Peyer's patch (tissue), 4 donors: ENCODE results near the gene COL23A1. TPM values are rescaled to one million over a fixed set of nuclear protein-coding genes. Genes with fewer than 3 reads are reported as not detected.

ENCODE experiments used
- DNase-seq, 3 donors: peaks; one replicate each; pipeline ENCODE4 v3.0.0-alpha.2; 2017 to 2019
- H3K27ac ChIP-seq, 4 donors: fragments of 200-600 bp; sonication (generic); one replicate each; pipeline ENCODE4 v1.5.1; 2016 to 2019
- H3K27me3 ChIP-seq, 2 donors: fragments of 200-600 bp; sonication (generic); one replicate each; pipeline ENCODE4 v1.5.1; 2019
- H3K36me3 ChIP-seq, 3 donors: fragments of 200-600 bp; sonication (generic); one replicate each; pipeline ENCODE4 v1.5.1; 2016 to 2019
- H3K4me1 ChIP-seq, 4 donors: fragments of 200-600 bp; sonication (generic); one replicate each; pipeline ENCODE4 v1.5.1; 2016 to 2019
- H3K4me3 ChIP-seq, 4 donors: fragments of 200-600 bp; sonication (generic); 1 replicate in 3 of 4; 2 replicates in 1 of 4; pipeline ENCODE4 v1.5.1; 2016 to 2019; ENCODE audit warnings: mild to moderate bottlenecking in 1 of 4
- H3K9me3 ChIP-seq, 4 donors: fragments of 200-600 bp; sonication (generic); one replicate each; pipeline ENCODE4 v1.5.1; 2016 to 2019; ENCODE audit warnings: mild to moderate bottlenecking in 1 of 4
- POLR2A ChIP-seq, 2 donors: fragments of 450-650 bp; IDR thresholded peaks; one replicate each; pipeline ENCODE4 v1.5.1; 2017; ENCODE audit warnings: antibody characterized with exemption in 2 of 2, mild to moderate bottlenecking in 2 of 2, moderate library complexity in 2 of 2
- total RNA-seq, 4 donors: library from RNA; depleted of rRNA; stranded (reverse); fragments of >200 nt; gene quantifications; one replicate each; pipeline ENCODE4 v1.1.0, GENCODE V29; 2016
- TF ChIP-seq, protein P1 (sequence below), 6 experiments: fragments of 450-650 bp in 4 of 6; fragments of 200-600 bp in 2 of 6; sonication (generic) in 1 of 6; IDR thresholded peaks; one replicate each; pipeline ENCODE4 v1.5.1; 2017 to 2019; ENCODE audit warnings: antibody characterized with exemption in 6 of 6, mild to moderate bottlenecking in 3 of 6, moderate library complexity in 1 of 6

The COL23A1 gene
- total RNA-seq, 4 donors from 2014 or later: 0.57 to 5.8 (median 1.2) TPM; not detected in 1

DNA sequence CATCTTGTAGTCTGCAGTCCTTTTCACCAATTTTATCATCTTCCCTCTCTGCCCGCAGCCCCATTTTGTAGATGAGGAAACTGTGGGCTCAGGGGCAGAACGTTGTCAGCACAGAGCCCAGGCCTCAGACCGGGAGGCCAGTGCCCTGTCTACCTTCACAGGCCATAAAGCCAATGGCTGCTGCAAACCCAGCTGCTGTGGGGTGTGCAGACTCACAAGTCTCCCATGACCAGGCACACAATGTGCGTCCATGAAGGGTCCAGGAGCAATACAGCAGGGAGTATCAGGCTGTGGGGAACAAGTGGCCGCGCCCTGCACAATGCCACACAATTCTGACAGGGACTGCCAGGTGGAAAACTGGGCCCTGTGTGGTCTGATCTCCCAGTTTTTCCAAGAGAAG lies 71.0 kb downstream of the COL23A1 start:
- Histone ChIP-seq H3K4me3 (no peak overlapping the region), H3K27me3 (no peaks in the 10 kb centered on the region)
- TF ChIP-seq, protein P1, sequence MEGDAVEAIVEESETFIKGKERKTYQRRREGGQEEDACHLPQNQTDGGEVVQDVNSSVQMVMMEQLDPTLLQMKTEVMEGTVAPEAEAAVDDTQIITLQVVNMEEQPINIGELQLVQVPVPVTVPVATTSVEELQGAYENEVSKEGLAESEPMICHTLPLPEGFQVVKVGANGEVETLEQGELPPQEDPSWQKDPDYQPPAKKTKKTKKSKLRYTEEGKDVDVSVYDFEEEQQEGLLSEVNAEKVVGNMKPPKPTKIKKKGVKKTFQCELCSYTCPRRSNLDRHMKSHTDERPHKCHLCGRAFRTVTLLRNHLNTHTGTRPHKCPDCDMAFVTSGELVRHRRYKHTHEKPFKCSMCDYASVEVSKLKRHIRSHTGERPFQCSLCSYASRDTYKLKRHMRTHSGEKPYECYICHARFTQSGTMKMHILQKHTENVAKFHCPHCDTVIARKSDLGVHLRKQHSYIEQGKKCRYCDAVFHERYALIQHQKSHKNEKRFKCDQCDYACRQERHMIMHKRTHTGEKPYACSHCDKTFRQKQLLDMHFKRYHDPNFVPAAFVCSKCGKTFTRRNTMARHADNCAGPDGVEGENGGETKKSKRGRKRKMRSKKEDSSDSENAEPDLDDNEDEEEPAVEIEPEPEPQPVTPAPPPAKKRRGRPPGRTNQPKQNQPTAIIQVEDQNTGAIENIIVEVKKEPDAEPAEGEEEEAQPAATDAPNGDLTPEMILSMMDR (IDR thresholded peaks at IDR 0.05): no peak
- no peak for TF ChIP-seq POLR2A (IDR thresholded peaks at IDR 0.05)

DNA sequence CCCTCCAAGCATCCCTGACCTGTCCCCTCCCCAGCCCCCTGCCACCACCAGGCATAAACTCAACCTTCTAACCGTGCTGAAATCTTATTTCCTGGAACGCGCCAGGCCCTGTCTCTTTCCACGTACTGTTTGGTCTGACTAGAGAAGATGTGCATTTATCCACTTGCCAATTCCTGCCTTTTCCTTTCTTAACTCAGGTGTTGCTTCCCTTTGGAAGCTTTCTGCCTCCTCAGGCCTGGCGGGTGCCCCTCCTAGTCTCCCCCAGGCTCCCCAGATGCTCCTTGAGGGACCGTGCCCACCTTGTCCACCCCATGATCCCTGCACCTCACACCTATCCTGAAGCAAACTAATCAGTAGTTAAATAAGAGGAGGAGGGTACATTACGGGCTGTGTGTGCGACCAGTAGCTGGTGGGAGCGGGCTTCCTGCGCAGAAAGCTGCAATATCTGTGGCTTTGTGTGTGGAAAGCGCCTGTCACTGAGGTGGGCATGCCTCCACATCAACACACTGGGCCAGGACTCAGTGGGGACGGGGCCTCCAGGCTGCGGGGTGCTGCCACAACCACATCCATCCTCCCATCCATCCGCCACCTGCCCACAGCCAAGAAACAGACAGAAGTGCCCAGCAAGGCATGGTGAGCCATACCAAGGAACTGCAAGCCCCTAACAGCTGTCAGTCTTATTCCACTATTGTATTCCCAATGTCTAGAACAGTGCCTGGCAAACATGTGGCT lies 73.5 kb downstream of the COL23A1 start:
- Histone ChIP-seq H3K4me3 (no peak overlapping the region), H3K27me3 (no peaks in the 10 kb centered on the region), H3K9me3 (no peaks in the 10 kb centered on the region), H3K36me3 (no peaks in the 10 kb centered on the region), H3K4me1 (no peaks in the 10 kb centered on the region), H3K27ac (no peak overlapping the region)
- DNase-seq: no peak
- TF ChIP-seq, protein P1 (IDR thresholded peaks at IDR 0.05): no peak
- TF ChIP-seq POLR2A (IDR thresholded peaks at IDR 0.05): no peak

More for the DNA sequence above, 71.0 kb downstream of the COL23A1 start:
- no peaks in the 10 kb centered on the region for H3K9me3 ChIP-seq
- H3K4me1 ChIP-seq: no peaks in the 10 kb centered on the region
- DNase-seq: no peak
- no peak overlapping the region for H3K27ac ChIP-seq
- no peaks in the 10 kb centered on the region for H3K36me3 ChIP-seq

DNA sequence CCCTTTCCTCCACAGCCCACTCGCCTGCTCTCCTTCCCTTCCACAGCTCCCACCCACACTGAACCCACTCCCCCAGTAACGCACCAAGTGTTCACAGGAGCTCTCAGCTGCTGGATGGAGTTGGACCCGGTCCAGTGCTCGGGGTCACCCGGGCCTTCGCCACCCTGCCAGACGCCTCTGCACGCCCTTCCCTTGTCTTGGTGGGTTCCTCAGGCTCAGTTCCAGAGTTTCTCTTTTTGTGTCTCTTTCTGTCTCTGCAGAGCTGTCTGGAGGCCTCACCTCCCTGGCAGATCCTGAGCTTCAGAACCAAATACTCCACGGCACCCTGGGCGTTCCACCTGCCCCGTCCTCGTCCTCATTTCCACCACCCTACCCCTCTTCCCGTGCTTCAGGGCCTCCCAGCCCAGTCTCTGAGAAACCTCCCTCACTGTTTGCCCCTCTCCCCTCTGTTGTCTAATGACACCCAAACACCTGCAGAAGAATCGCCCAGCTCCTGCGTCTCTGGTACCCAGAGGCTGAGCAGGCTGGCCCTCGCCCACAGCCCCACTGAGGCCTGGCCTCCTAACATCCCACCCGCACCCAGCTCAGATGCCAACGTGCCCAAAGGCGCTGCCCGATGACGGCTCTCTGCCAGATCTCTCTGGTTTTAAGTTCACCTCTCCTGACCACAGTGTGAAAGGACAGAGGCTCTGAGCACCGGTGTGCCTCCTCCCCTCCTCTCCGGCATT lies 74.3 kb downstream of the COL23A1 start:
- TF ChIP-seq, protein P1 (IDR thresholded peaks at IDR 0.05): no peak
- no peak for TF ChIP-seq POLR2A (IDR thresholded peaks at IDR 0.05)
- no peak overlapping the region for H3K4me3 ChIP-seq
- H3K36me3 ChIP-seq: no peaks in the 10 kb centered on the region
- no peak for DNase-seq
- H3K27ac ChIP-seq: no peak overlapping the region
- no peaks in the 10 kb centered on the region for H3K27me3 ChIP-seq
- no peaks in the 10 kb centered on the region for H3K9me3 ChIP-seq
- H3K4me1 ChIP-seq: no peaks in the 10 kb centered on the region

DNA sequence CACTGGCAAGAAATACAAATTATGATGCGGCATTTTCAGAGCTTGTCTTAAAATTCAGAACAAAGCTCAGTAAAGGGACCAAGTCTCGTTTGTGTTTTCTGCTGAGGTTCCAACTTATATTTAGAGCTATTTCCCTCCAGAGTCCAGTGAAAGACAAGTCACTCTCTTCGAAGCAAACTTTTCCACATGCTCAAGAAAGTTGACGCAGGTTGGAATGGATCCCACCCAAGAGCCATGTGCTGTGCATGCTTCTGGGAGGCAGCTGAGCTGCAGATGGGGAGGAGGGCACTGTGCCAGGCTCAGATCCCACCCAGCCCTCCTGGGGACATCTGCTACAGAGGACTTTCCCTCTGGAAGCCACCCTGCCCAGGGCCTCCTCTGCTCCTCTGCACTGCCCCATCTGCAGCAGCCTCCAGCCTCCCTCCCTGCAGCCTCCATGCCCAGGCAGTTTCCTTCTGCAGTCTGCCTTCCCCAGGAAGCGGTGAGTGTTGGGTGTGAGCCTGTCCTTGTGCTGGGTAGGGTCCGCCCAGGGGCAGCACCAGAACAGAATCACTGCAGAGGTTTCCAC lies 75.3 kb downstream of the COL23A1 start:
- Histone ChIP-seq H3K36me3 (no peaks in the 10 kb centered on the region), H3K27ac (no peak overlapping the region), H3K4me1 (no peaks in the 10 kb centered on the region), H3K27me3 (no peaks in the 10 kb centered on the region), H3K4me3 (no peak overlapping the region), H3K9me3 (no peaks in the 10 kb centered on the region)
- DNase-seq: no peak
- no peak for TF ChIP-seq POLR2A (IDR thresholded peaks at IDR 0.05)
- TF ChIP-seq, protein P1 (IDR thresholded peaks at IDR 0.05): no peak

DNA sequence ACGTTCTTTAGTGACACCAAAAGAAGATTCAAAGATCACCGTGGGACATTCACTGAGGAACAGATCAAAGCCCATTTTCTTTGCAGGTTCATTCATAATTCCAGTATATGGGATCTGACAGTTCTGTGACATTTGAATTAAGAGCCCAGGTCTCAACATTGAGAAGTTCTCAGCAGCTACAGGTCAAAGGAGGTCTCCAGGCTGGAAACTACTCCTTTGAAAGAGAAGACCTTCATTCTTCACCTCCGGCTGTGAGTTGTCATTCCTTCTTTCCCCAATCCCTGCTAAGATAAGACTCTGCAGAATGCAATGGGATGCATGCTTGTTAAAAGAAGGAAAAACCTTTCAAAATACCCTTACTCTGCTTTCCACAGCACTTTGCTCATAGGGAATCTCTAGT lies 79.0 kb downstream of the COL23A1 start:
- Histone ChIP-seq H3K9me3 (no peaks in the 10 kb centered on the region), H3K4me3 (no peak overlapping the region), H3K4me1 (no peaks in the 10 kb centered on the region), H3K27me3 (no peaks in the 10 kb centered on the region), H3K27ac (no peak overlapping the region), H3K36me3 (no peaks in the 10 kb centered on the region)
- no peak for DNase-seq
- no peak for TF ChIP-seq POLR2A (IDR thresholded peaks at IDR 0.05)
- TF ChIP-seq, protein P1 (IDR thresholded peaks at IDR 0.05): no peak
